CD14-positive monocyte (primary cell): Measurements from ENCODE around the gene PLEKHO1. TPM values are rescaled to one million over a fixed set of nuclear protein-coding genes. Genes with fewer than 3 reads are reported as not detected.

Experiments
- DNase-seq, 3 donors: peaks; one replicate each; pipeline ENCODE4 v3.0.0-alpha.2; 2011 to 2022
- H2AFZ ChIP-seq: 2 replicates; pipeline ENCODE4 v1.6.0; 2012; ENCODE audit warnings: mild to moderate bottlenecking, low read depth, low read length, inconsistent platforms; ENCODE audit not compliant: insufficient read depth, poor library complexity, severe bottlenecking
- H3K27ac ChIP-seq, 2 donors: 1 replicate in 1 of 2; 2 replicates in 1 of 2; pipeline ENCODE4 v1.5.1; 2012 to 2013; ENCODE audit warnings: low read length in 2 of 2, control low read depth in 1 of 2, inconsistent platforms in 1 of 2, low read depth in 1 of 2, mild to moderate bottlenecking in 1 of 2
- H3K27me3 ChIP-seq, 2 donors: one replicate each; pipeline versions ENCODE4 v1.6.0 to v1.6.1; 2011 to 2013; ENCODE audit warnings: low read length in 2 of 2; ENCODE audit not compliant: control insufficient read depth in 2 of 2, insufficient read depth in 2 of 2
- H3K36me3 ChIP-seq, 2 donors: replicated peaks in 1 of 2; 1 replicate in 1 of 2; 2 replicates in 1 of 2; pipeline versions ENCODE4 v1.5.1 to v1.6.1; 2012 to 2013; ENCODE audit warnings: low read length in 2 of 2, control low read depth in 1 of 2, inconsistent platforms in 1 of 2, mild to moderate bottlenecking in 1 of 2; ENCODE audit not compliant: insufficient read depth in 2 of 2, control insufficient read depth in 1 of 2
- H3K4me1 ChIP-seq, 2 donors: 1 replicate in 1 of 2; 2 replicates in 1 of 2; pipeline versions ENCODE4 v1.5.1 to v1.6.1; 2012 to 2013; ENCODE audit warnings: low read length in 2 of 2, control low read depth in 1 of 2, inconsistent platforms in 1 of 2, mild to moderate bottlenecking in 1 of 2, moderate library complexity in 1 of 2; ENCODE audit not compliant: insufficient read depth in 2 of 2, control insufficient read depth in 1 of 2
- H3K4me2 ChIP-seq: replicated peaks from 2 replicates; pipeline ENCODE3; 2012; ENCODE audit warnings: low read length, moderate library complexity, mild to moderate bottlenecking; ENCODE audit not compliant: poor library complexity, severe bottlenecking; ENCODE audit errors: extremely low read depth
- H3K4me3 ChIP-seq, 3 experiments: fragments of 200-600 bp in 1 of 3; sonication (generic) in 1 of 3; replicated peaks in 1 of 3; 1 replicate in 2 of 3; 2 replicates in 1 of 3; pipeline ENCODE4 v1.5.1; 2011 to 2013; ENCODE audit warnings: low read length in 3 of 3, mild to moderate bottlenecking in 3 of 3, control low read depth in 2 of 3, low read depth in 2 of 3, inconsistent platforms in 1 of 3, moderate library complexity in 1 of 3
- H3K79me2 ChIP-seq: 2 replicates; pipeline ENCODE4 v1.6.0; 2012; ENCODE audit warnings: mild to moderate bottlenecking, control low read depth, inconsistent platforms, low read length, moderate library complexity; ENCODE audit not compliant: insufficient read depth
- H3K9ac ChIP-seq: 2 replicates; pipeline ENCODE4 v1.6.0; 2017; ENCODE audit warnings: low read length, mild to moderate bottlenecking; ENCODE audit not compliant: insufficient read depth, poor library complexity, severe bottlenecking
- H3K9me3 ChIP-seq, 2 donors: replicated peaks in 1 of 2; 1 replicate in 1 of 2; 2 replicates in 1 of 2; pipeline versions ENCODE4 v1.5.1 to v1.6.1; 2012 to 2013; ENCODE audit warnings: low read length in 2 of 2, control low read depth in 1 of 2; ENCODE audit not compliant: control insufficient read depth in 1 of 2, insufficient read depth in 1 of 2
- H4K20me1 ChIP-seq: 2 replicates; pipeline ENCODE4 v1.6.0; 2012; ENCODE audit warnings: mild to moderate bottlenecking, low read length, control low read depth, moderate library complexity; ENCODE audit not compliant: insufficient read depth
- H3K27ac Mint-ChIP-seq, 7 donors: one replicate each; pipeline ENCODE4 v1.8.0; 2020; ENCODE audit warnings: mild to moderate bottlenecking in 7 of 7, mixed read lengths in 7 of 7, moderate library complexity in 6 of 7, inconsistent platforms in 2 of 7
- H3K27me3 Mint-ChIP-seq, 3 donors: one replicate each; pipeline ENCODE4 v1.8.0; 2021 to 2022; ENCODE audit warnings: low read depth in 3 of 3, mild to moderate bottlenecking in 3 of 3, mixed read lengths in 3 of 3, moderate library complexity in 3 of 3, inconsistent platforms in 1 of 3
- H3K36me3 Mint-ChIP-seq, 2 donors: one replicate each; pipeline ENCODE4 v1.8.0; 2020; ENCODE audit warnings: mixed read lengths in 2 of 2, inconsistent platforms in 1 of 2, mild to moderate bottlenecking in 1 of 2
- H3K4me1 Mint-ChIP-seq: one replicate; pipeline ENCODE4 v1.8.0; 2020; ENCODE audit warnings: mild to moderate bottlenecking, mixed read lengths
- H3K4me3 Mint-ChIP-seq, 2 donors: one replicate each; pipeline ENCODE4 v1.8.0; 2020; ENCODE audit warnings: mild to moderate bottlenecking in 2 of 2, mixed read lengths in 2 of 2, moderate library complexity in 1 of 2
- H3K9me3 Mint-ChIP-seq, 7 donors: one replicate each; pipeline ENCODE4 v1.8.0; 2020 to 2022; ENCODE audit warnings: mixed read lengths in 7 of 7, mild to moderate bottlenecking in 6 of 7, moderate library complexity in 6 of 7, inconsistent platforms in 2 of 7
- WGBS: methylation state at CpG from one replicate; pipeline ENCODE4 v1.1.5; 2013; ENCODE audit warnings: missing lambda C conversion rate; ENCODE audit not compliant: insufficient coverage; 5-methylcytosine and 5-hydroxymethylcytosine counted together
- intact Hi-C, 2 donors: fragments of 100-400 bp; cut with micrococcal nuclease; formaldehyde crosslinking; loops; one replicate each; pipeline versions ENCODE4 v1.15.0 to v1.15.1; 2023
- polyA plus RNA-seq, 3 donors: library from polyadenylated mRNA; depleted of rRNA in 1 of 3; unstranded in 2 of 3; stranded (reverse) in 1 of 3; fragments of 300-500 nt in 2 of 3; fragments of >200 nt in 1 of 3; fragmentation: Illumina TruSeq in 2 of 3; gene quantifications; 1 replicate in 2 of 3; 2 replicates in 1 of 3; pipeline ENCODE4 v1.2.3, GENCODE V29; 2012 to 2021
- TF ChIP-seq, protein P1 (sequence below): fragments of 200-600 bp; IDR thresholded peaks from one replicate; pipeline ENCODE4 v1.8.0; 2022; ENCODE audit warnings: antibody characterized with exemption, mild to moderate bottlenecking

PLEKHO1 gene
- polyA plus RNA-seq, 3 donors: 87.2 to 170 (median 110) TPM

GRCh38 chr1:150171801-150172200 is 22.1 kb downstream of the PLEKHO1 start:
- no peaks in the 10 kb centered on the region for H4K20me1 ChIP-seq
- H3K9ac ChIP-seq: no peak overlapping the region
- no peak overlapping the region for H3K4me2 ChIP-seq
- no peak overlapping the region for H3K4me3 Mint-ChIP-seq
- no peak overlapping the region for H3K27ac ChIP-seq
- H3K27me3 ChIP-seq: no peaks in the 10 kb centered on the region
- H3K9me3 Mint-ChIP-seq: no peaks in the 10 kb centered on the region
- peaks cover 22 to 48% of the 10 kb centered on the region in 2 donors for H3K4me1 ChIP-seq
- H3K27me3 Mint-ChIP-seq: peaks cover 0 to 7% (median 0%) of the 10 kb centered on the region in 3 donors
- peaks cover 14 to 18% of the 10 kb centered on the region in 2 donors for H3K36me3 Mint-ChIP-seq
- H3K79me2 ChIP-seq: no peaks in the 10 kb centered on the region
- peak overlapping the region in 2 of 7 donors; percentile 12 to 25 for H3K27ac Mint-ChIP-seq
- peaks cover 57% of the 10 kb centered on the region for H3K4me1 Mint-ChIP-seq
- H3K4me3 ChIP-seq: no peak overlapping the region
- no peak overlapping the region for H2AFZ ChIP-seq
- intact Hi-C loops: no loop called here
- TF ChIP-seq, protein P1, sequence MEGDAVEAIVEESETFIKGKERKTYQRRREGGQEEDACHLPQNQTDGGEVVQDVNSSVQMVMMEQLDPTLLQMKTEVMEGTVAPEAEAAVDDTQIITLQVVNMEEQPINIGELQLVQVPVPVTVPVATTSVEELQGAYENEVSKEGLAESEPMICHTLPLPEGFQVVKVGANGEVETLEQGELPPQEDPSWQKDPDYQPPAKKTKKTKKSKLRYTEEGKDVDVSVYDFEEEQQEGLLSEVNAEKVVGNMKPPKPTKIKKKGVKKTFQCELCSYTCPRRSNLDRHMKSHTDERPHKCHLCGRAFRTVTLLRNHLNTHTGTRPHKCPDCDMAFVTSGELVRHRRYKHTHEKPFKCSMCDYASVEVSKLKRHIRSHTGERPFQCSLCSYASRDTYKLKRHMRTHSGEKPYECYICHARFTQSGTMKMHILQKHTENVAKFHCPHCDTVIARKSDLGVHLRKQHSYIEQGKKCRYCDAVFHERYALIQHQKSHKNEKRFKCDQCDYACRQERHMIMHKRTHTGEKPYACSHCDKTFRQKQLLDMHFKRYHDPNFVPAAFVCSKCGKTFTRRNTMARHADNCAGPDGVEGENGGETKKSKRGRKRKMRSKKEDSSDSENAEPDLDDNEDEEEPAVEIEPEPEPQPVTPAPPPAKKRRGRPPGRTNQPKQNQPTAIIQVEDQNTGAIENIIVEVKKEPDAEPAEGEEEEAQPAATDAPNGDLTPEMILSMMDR: no peak
- 57% methylated on average over 1 of the region's 2 CpGs for WGBS
- no peaks in the 10 kb centered on the region for H3K36me3 ChIP-seq
- H3K9me3 ChIP-seq: no peaks in the 10 kb centered on the region
- no peak for DNase-seq

- H3K9me3 Mint-ChIP-seq: no peaks in the 10 kb centered on the region
- Histone ChIP-seq H3K27ac (no peak overlapping the region), H3K79me2 (peaks cover 2% of the 10 kb centered on the region), H3K4me3 (no peak overlapping the region), H3K27me3 (no peaks in the 10 kb centered on the region), H3K4me2 (no peak overlapping the region), H2AFZ (no peak overlapping the region), H4K20me1 (no peaks in the 10 kb centered on the region), H3K4me1 (peaks cover 35 to 61% of the 10 kb centered on the region in 2 donors), H3K36me3 (no peaks in the 10 kb centered on the region), H3K9ac (no peak overlapping the region), H3K9me3 (no peaks in the 10 kb centered on the region)
- 100% methylated on average over 4 of the region's 7 CpGs for WGBS
- peaks cover 0 to 8% (median 0%) of the 10 kb centered on the region in 3 donors for H3K27me3 Mint-ChIP-seq
- no peak overlapping the region for H3K27ac Mint-ChIP-seq
- no peak overlapping the region for H3K4me3 Mint-ChIP-seq
- no peak for DNase-seq
- TF ChIP-seq, protein P1: no peak
- intact Hi-C loops: no loop called here
- peaks cover 67% of the 10 kb centered on the region for H3K4me1 Mint-ChIP-seq
- H3K36me3 Mint-ChIP-seq: peaks cover 13 to 15% of the 10 kb centered on the region in 2 donors
These were observed 23.4 kb downstream of the PLEKHO1 start for GRCh38 chr1:150173141-150173585.
